Gastroesophageal sphincter (tissue), 4 donors: ENCODE results near the gene LIPF. TPM values are rescaled to one million over a fixed set of nuclear protein-coding genes. Genes with fewer than 3 reads are reported as not detected.

Experiments
- ATAC-seq: fragments of 150-250 bp; one replicate; pipeline ENCODE4 v1.9.1; 2016; ENCODE audit warnings: mild to moderate bottlenecking, moderate library complexity
- H3K27ac ChIP-seq, 4 donors: fragments of 200-600 bp; sonication (generic) in 3 of 4; 1 replicate in 3 of 4; 2 replicates in 1 of 4; pipeline ENCODE4 v1.5.1; 2016 to 2019
- H3K27me3 ChIP-seq: fragments of 200-600 bp; sonication (generic); one replicate; pipeline ENCODE4 v1.5.1; 2019
- H3K36me3 ChIP-seq, 2 donors: fragments of 200-600 bp; sonication (generic); one replicate each; pipeline ENCODE4 v1.5.1; 2019; ENCODE audit warnings: control low read depth in 1 of 2
- H3K4me1 ChIP-seq, 3 donors: fragments of 200-600 bp; sonication (generic); 1 replicate in 2 of 3; 2 replicates in 1 of 3; pipeline ENCODE4 v1.5.1; 2016 to 2019; ENCODE audit warnings: control low read depth in 2 of 3
- H3K4me3 ChIP-seq, 2 donors: fragments of 200-600 bp; sonication (generic); one replicate each; pipeline ENCODE4 v1.5.1; 2019; ENCODE audit warnings: mild to moderate bottlenecking in 1 of 2, moderate library complexity in 1 of 2
- H3K9me3 ChIP-seq, 3 donors: fragments of 200-600 bp; sonication (generic); one replicate each; pipeline ENCODE4 v1.5.1; 2017 to 2019; ENCODE audit warnings: control low read depth in 2 of 3
- EP300 ChIP-seq: sonication (generic); formaldehyde crosslinking; IDR thresholded peaks from one replicate; pipeline ENCODE4 v1.6.1; 2017; ENCODE audit warnings: antibody characterized with exemption, mild to moderate bottlenecking
- POLR2A ChIP-seq, 2 donors: fragments of 450-650 bp; IDR thresholded peaks; one replicate each; pipeline ENCODE4 v1.6.1; 2017; ENCODE audit warnings: antibody characterized with exemption in 2 of 2, mild to moderate bottlenecking in 2 of 2, moderate library complexity in 1 of 2
- POLR2AphosphoS5 ChIP-seq: sonication (generic); formaldehyde crosslinking; IDR thresholded peaks from one replicate; pipeline ENCODE4 v1.6.1; 2017; ENCODE audit warnings: antibody characterized with exemption
- WGBS, 2 donors: methylation state at CpG; one replicate each; pipeline ENCODE4 v1.1.5; 2018; ENCODE audit warnings: low coverage in 1 of 2; 5-methylcytosine and 5-hydroxymethylcytosine counted together
- total RNA-seq, 4 donors: library from RNA; depleted of rRNA; stranded (reverse); fragments of >200 nt; gene quantifications; one replicate each; pipeline ENCODE4 v1.1.0, GENCODE V29; 2016
- TF ChIP-seq, protein P1 (sequence below), 4 experiments: fragments of 200-600 bp in 2 of 4; fragments of 450-650 bp in 2 of 4; sonication (generic) in 1 of 4; IDR thresholded peaks; one replicate each; pipeline ENCODE4 v1.5.1; 2017 to 2019; ENCODE audit warnings: antibody characterized with exemption in 4 of 4, mild to moderate bottlenecking in 2 of 4, moderate library complexity in 2 of 4

LIPF gene
- total RNA-seq, 4 donors from 2014 or later, result not detected

DNA sequence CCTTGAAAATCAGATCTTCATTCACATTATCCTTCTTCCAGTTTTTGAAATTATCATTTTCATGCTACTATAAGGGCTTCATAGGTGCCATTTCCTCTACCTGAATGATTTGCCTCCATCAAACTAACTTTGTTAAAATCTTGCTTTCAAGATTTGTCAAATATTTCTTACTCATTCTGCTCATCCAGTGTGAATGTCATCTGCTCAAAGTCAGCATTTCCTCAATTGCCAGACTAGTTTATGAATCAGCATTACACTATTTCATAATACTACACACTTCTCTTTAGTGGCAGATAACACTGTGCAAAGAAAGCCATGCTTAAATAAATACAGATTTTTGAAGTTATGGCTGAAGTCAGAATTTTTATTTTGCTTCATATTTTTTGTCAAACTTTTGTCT lies 21.3 kb upstream of the LIPF start:
- no peak for ATAC-seq
- Histone ChIP-seq H3K27ac (no peak overlapping the region), H3K4me1 (no peaks in the 10 kb centered on the region), H3K9me3 (peaks cover 0 to 6% (median 0%) of the 10 kb centered on the region in 3 donors), H3K27me3 (no peaks in the 10 kb centered on the region), H3K4me3 (no peak overlapping the region), H3K36me3 (no peaks in the 10 kb centered on the region)
- no peak for TF ChIP-seq POLR2A (IDR thresholded peaks at IDR 0.05)
- TF ChIP-seq, protein P1, sequence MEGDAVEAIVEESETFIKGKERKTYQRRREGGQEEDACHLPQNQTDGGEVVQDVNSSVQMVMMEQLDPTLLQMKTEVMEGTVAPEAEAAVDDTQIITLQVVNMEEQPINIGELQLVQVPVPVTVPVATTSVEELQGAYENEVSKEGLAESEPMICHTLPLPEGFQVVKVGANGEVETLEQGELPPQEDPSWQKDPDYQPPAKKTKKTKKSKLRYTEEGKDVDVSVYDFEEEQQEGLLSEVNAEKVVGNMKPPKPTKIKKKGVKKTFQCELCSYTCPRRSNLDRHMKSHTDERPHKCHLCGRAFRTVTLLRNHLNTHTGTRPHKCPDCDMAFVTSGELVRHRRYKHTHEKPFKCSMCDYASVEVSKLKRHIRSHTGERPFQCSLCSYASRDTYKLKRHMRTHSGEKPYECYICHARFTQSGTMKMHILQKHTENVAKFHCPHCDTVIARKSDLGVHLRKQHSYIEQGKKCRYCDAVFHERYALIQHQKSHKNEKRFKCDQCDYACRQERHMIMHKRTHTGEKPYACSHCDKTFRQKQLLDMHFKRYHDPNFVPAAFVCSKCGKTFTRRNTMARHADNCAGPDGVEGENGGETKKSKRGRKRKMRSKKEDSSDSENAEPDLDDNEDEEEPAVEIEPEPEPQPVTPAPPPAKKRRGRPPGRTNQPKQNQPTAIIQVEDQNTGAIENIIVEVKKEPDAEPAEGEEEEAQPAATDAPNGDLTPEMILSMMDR (IDR thresholded peaks at IDR 0.05), result no peak
- no peak for TF ChIP-seq POLR2AphosphoS5
- no peak for TF ChIP-seq EP300

DNA sequence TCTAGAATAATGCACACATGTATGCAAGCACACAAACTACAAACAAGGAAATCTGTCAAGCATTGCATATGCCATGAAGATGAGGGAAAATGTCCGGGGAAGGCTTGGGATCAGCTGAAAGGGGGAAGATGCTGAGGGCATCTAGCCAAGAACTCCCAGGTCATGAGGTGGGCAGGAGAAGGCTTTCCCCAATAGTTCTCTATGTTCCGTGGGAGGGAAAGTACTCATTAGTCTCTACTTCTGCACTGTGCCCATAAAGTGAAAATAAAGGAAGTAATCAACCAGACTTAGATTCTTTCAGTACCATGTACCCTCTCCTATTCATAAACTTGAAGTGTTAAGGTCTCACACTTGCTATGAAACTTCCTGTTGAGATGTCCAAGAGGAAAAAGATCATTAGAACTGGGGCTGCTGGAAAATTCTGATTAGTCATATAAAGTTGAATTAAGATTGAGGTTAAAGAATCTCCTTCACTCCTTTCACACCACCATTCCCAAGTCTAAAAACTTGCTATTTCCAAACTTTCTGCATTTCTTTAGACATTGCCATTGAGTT lies 17.1 kb upstream of the LIPF start:
- Histone ChIP-seq H3K27me3 (no peaks in the 10 kb centered on the region), H3K4me3 (no peak overlapping the region), H3K27ac (no peak overlapping the region), H3K9me3 (no peaks in the 10 kb centered on the region), H3K4me1 (no peaks in the 10 kb centered on the region), H3K36me3 (no peaks in the 10 kb centered on the region)
- WGBS, 2 donors, result 43 to 62% methylated on average over 2 of the region's 2 CpGs
- TF ChIP-seq EP300, result no peak
- no peak for TF ChIP-seq POLR2A (IDR thresholded peaks at IDR 0.05)
- TF ChIP-seq, protein P1 (IDR thresholded peaks at IDR 0.05), result no peak
- TF ChIP-seq POLR2AphosphoS5, result no peak
- no peak for ATAC-seq

DNA sequence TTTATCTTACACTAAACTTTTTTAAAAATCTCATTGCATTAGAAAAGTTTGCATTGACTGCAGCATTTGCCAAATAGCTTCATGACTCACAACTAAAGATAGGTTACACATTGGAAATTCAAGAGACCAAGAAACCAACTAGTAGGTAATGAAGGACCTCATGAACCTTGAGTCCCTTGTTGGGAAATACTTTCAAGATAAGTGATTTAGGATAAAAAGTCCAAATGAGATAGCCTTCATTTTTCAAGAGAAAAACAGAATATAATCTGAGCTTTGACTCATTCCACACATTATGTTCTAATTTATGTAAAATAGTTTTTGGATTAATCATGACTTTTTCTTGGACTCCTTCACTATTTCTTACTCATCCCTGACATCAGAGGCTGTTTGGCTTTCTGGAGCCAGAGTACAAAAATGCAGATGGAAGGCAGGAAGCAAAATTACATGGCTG lies 13.1 kb upstream of the LIPF start:
- no peaks in the 10 kb centered on the region for H3K4me1 ChIP-seq
- H3K27me3 ChIP-seq, result no peaks in the 10 kb centered on the region
- no peaks in the 10 kb centered on the region for H3K36me3 ChIP-seq
- ATAC-seq, result no peak
- no peaks in the 10 kb centered on the region for H3K9me3 ChIP-seq
- TF ChIP-seq, protein P1 (IDR thresholded peaks at IDR 0.05), result no peak
- TF ChIP-seq POLR2AphosphoS5 (no peak), POLR2A (IDR thresholded peaks at IDR 0.05) (no peak), EP300 (no peak)
- no peak overlapping the region for H3K4me3 ChIP-seq
- no peak overlapping the region for H3K27ac ChIP-seq

DNA sequence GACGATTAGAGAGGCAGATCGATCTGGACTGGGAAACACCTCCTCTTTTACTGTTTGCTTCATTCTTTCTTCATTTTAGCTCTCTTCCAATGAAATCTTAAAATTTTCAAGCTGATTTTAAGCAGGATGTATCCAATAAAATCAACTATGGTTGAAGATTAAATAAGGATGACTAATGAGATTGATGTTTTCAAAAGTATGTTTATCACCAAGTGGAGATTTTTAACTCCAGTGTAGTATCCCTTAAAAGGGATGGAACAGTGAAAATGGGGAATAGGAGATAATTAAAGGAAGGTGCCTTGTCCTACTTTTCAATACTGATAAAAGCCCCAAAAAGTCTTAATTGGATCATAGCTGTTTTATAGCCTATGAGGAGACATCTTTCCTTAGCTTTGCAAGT lies 11.6 kb upstream of the LIPF start:
- TF ChIP-seq POLR2A (IDR thresholded peaks at IDR 0.05) (no peak), POLR2AphosphoS5 (no peak), EP300 (no peak)
- TF ChIP-seq, protein P1 (IDR thresholded peaks at IDR 0.05), result no peak
- Histone ChIP-seq H3K27me3 (no peaks in the 10 kb centered on the region), H3K4me1 (no peaks in the 10 kb centered on the region), H3K27ac (no peak overlapping the region), H3K4me3 (no peak overlapping the region), H3K36me3 (no peaks in the 10 kb centered on the region), H3K9me3 (no peaks in the 10 kb centered on the region)
- 78 to 96% methylated on average over 2 of the region's 2 CpGs for WGBS, 2 donors
- ATAC-seq, result no peak

DNA sequence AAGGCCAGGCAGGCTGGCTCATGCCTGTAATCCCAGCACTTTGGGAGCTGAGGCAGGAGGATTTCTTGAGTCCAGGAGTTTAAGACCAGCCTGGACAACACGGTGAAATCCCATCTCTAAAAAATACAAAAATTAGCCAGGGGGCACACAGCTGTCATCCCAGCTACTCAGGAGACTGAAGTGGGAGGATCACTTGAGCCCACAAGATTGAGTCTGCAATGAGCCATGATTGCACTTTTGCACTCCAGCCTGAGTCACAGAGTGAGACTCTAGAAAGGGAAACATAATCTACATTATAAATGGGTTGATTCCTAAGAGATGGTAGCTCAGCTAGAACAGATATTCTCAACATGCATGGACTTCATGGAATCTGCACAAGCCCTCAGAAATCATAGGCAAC lies 6.3 kb upstream of the LIPF start:
- no peak overlapping the region for H3K27ac ChIP-seq
- H3K9me3 ChIP-seq, result no peaks in the 10 kb centered on the region
- 93% methylated on average over 1 of the region's 1 CpG; no CpG with 5 or more reads in 1 of the 2 donors for WGBS, 2 donors
- H3K27me3 ChIP-seq, result no peaks in the 10 kb centered on the region
- no peak for ATAC-seq
- no peaks in the 10 kb centered on the region for H3K4me1 ChIP-seq
- no peak overlapping the region for H3K4me3 ChIP-seq
- TF ChIP-seq POLR2AphosphoS5 (no peak), EP300 (no peak), POLR2A (IDR thresholded peaks at IDR 0.05) (no peak)
- TF ChIP-seq, protein P1 (IDR thresholded peaks at IDR 0.05), result no peak
- H3K36me3 ChIP-seq, result no peaks in the 10 kb centered on the region
